Hypothalamus (tissue), 51 donors: ENCODE data around the gene GRAMD1B.
"Not testable (repeated sequence)": the region's sequence is repeated elsewhere in the genome, so short reads cannot be mapped to it uniquely, and the experiment has no call there.

Source experiments
- DNase-seq, 51 donors: peaks; one replicate each; lab custom pipeline; 2025; lab: John Stamatoyannopoulos, UW

The GRAMD1B gene

GRCh38 chr11:123659965-123660364 lies 229.9 kb downstream of the GRAMD1B start:
- not testable (repeated sequence) for DNase-seq

- no peak for DNase-seq
Observed at GRCh38 chr11:123665306-123665705, 235.2 kb downstream of the GRAMD1B start.

GRCh38 chr11:123670081-123670480 lies 240.0 kb downstream of the GRAMD1B start:
- no peak for DNase-seq

DNA sequence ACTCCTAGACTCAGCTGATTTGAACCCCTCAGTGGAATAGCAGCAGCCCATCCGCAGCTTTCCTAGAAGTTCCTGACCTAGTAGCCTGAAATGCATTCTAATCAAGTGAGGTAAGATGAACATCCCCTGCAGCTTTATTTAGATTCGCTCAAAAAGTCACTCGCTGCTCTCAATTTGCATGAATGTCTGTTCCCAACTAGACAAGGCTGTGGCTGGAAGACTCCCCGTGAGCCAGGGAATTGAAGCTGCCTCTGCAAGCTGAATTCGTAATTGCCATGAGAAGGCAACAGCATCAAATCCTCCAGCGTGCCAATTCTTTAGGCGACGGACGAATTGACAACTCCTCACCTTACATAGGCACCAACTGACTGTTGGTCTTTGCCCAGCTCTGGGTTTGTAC lies 241.5 kb downstream of the GRAMD1B start:
- DNase-seq: peak in 1 of 51 donors; percentile 3

DNA sequence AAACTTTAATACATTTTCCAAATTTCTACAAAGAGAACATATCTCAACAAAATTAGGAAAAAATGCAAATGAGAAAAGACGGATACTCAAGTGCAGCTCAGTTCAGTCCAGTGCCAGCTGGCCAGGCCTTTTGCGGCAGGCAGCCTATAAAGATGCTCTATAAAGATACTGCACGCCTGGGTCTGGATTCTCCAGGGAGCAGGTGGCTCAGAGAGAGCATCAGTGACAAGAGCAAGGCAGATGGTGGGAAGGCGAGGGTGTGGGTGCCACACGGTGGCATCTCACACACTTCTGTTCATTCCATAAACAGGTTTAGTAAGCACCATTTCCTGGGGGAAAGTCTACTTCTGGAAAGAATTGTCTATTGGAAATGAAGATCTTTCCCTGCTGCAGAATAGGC lies 242.5 kb downstream of the GRAMD1B start:
- DNase-seq: peak in 1 of 51 donors; percentile 37

DNA sequence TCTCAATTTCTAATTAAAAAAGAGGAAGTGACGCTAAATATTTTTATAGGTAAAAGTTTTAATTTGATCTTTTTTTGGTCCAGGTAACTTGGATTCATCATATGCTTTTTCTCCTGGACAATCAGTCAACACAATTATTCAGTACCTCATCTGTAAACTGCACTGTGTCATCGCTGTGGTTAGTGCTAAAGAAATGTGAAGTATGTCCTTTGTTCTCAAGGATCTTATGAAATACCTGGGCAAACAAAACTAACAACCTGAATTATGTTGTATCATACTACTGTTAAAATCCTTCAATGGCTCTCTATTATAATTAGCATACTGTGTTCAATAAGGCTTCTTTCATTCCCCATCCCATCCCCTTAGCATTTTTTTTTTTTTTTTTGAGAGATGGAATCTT lies 244.2 kb downstream of the GRAMD1B start:
- no peak for DNase-seq
